CD4-positive, alpha-beta T cell treated with Interleukin-4 for 4 hours (primary cell): Measurements from ENCODE around the gene GET4.
"Not testable (repeated sequence)": the region's sequence is repeated elsewhere in the genome, so short reads cannot be mapped to it uniquely, and the experiment has no call there.

ENCODE experiments used
- DNase-seq: peaks from one replicate; pipeline ENCODE4 v3.0.0-alpha.2; 2020

GET4 gene

DNA sequence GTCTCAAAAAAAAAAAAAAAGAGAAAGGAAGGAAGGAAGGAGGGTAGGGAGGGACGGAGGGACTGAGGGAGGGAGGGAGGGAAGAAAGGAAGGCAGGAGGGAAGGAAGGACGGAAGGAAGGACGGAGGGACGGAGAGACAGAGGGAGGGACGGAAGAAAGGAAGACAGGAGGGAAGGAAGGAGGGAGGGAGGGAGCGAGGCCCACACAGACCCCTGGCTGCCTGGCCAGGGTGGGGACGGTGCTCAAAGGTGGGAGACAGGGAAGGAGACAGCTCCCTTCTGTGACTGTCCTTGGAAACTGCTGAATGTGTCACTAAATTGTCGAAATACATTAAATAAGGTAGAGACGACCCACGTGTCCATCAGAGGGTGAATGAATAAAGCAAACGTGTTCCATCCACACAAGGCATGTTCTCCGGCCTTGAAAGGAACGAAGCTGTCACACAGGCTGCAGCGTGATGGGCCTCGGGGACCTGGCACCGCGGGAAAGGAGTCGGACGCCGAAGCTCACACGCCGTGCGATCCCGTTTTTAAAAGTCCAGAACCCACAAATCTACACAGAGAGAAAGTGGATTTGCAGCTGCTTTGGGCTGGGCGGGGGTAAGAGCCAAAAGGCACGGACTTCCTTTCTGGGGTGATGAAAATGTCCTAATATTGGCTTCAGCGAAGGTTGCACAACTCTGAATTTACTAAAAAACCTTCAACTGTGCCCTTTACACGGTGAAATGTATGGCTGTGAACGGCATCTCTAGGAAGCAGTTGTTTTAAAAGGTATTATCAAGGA is 54.8 kb downstream of the GET4 start:
- no peak for DNase-seq

DNA sequence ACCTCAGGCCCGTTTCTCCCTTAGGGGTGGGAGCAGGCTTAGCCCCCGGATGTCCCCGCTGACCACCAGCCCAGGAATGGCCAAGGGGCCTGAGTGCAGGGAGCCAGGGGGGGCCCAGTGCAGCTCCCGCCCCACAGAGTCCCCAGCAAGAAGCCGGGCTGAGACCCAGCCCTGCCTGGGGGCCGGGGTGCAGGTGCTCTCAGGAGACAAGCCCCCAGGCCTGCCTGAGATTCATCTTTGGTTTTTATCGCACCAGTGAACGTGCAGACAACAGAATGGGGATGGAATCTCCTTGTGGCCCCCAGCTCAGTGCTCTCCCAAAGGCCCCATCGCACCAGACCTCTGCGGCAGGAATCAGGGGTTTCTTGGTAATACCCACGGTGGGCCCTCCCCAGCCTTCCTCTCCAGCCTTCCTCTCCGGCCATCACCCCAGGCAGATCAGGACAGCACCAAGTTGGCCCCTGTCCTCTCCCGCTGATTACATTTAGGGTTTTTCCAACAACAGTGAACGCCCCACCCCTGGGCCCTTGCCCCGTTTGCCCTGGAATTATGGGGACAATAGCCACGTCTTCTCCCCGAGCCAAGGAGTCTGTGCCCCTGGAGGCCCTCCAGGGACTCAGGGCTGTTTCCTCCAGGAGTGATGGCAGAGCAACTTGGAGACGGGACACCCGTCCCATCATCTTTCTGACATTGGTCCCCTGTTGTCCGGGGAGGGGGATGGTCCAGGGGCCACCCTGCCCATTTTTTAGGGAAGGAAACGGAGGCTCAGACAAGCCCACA is 55.7 kb downstream of the GET4 start:
- DNase-seq: no peak

DNA sequence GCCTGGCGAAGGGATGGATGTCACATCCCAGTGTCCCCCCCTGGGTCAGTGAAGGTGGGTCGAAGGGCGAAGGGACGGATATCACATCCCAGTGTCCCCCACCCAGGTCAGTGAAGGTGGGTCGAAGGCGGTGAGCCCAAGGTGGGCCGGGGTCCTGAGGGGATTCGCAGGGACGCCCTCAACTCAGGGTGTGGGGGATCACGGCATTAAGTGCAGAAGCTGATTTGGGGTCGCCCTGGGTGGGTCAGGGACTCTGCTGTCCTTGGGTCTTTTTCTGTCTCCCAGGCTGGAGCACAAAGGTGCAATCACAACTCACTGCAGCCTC is 56.3 kb downstream of the GET4 start:
- no peak for DNase-seq

DNA sequence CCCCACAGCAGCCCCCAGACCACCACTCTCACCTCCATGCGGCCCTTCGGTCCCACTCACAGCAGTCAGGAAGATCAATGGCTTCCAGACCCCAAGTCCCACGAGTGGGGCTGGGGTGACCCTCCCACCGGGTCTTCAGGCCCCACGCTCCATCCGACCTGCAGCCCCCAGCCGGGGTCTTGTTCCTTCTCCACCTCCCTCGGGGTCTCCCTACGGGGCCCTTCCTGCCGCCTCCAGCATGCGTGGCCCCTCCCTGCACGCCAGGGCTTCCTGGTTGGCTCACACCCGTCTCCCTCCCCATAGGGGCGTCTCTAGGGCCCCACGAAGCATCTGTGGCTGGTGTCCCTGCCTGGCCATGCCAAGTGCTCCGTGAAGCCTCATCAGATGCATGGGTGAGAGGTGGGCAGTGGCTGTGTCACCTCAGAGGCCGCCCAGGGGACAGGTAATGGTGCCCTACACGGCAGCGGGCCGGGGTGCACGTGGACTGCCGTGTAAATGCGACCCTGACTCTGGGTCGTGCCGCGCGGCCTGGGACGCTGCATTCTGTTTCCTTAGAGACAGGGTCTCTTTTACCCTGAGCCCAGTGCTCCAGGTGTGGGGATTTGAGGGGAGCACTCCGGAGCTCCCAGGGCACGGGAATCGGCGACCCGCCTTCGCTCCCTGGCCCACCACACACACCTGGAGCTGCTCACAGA is 58.3 kb downstream of the GET4 start:
- DNase-seq: no peak

DNA sequence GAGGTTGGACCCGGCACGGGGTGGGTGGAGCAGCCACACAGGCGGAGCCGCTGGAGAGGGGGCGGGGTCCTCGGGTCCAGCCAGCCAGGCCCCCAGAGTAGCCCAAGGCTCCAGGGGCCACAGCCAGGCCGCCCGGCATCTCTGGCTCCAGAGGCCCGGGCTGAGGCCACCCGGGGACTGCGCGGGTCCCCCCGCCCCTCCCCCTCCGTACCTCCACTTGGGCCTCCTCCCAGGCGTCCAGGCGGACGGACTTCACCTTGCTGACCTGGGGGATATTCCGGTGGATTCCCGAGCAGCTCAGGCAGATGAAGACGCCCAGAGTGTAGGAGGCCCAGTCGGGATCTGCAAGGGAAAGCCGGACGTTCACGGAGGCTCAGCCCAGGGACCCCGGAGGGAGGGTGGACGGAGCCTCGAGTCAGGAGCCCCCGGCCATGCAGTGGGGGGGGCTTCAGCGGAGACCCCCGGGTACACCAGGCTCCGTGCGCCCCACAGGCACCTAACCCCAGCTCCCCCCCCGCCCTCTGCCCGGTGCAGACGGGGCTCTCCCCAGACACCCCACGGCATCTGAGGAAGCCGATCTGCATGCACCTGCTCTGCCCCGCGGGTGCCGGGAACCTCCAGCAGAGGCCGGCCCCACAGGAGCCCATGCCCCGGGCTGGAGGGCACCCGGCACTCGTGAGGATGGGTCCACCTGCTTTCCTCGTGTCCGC is 59.0 kb downstream of the GET4 start:
- no peak for DNase-seq

DNA sequence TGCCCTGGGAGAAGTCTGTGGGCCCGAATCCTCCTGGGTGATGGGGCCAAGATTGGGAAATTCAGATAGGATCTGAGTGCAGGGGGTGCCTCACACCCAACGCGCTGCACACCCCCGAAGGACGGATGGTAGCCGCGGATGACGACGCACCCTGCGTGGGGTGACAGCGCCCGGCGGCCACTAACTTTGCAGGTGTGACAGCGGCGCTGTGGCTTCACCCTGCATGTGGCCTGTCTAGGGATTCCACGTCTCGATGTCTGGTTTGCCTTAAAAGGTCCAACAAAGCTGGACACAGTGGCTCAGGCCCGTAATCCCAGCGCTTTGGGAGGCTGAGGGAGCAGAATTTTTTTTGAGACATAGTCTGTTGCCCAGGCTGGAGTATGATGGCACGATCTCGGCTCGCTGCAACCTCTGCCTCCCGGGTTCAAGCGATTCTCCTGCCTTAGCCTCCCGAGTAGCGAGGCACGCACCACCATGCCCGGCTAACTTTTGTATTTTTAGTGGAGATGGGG is 59.6 kb downstream of the GET4 start:
- no peak for DNase-seq

DNA sequence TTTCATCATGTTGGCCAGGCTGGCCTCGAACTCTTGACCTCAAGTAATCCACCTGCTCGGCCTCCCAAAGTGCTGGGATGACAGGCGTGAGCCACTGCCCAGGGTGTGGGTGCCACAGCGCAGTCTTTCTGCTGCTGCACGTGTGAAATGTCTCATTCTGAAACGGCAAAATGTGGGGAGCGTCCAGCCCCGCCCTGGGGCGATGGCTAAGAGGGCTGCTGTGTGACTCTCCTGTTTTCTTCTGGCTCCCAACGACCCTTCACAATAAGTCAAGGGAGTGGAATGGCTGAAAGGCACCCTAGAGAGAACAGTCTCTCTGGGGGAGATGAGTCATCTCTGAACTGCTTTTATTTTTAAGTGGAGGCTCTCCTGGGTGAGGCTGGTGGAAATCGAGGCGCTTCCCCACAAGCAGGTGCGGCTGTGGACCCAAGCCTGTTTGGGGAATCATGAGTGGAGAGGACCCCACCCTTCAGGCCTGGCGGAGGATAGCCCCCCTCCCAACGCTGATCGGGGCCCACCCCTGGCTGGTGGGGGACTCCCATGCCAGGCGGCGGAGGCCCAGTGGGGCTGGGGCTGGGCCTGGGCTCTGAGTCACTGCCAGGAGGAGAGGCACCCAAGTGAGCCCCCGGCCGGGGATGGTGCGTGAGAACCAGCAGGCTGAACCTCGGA is 60.2 kb downstream of the GET4 start:
- DNase-seq: peak; percentile 53

DNA sequence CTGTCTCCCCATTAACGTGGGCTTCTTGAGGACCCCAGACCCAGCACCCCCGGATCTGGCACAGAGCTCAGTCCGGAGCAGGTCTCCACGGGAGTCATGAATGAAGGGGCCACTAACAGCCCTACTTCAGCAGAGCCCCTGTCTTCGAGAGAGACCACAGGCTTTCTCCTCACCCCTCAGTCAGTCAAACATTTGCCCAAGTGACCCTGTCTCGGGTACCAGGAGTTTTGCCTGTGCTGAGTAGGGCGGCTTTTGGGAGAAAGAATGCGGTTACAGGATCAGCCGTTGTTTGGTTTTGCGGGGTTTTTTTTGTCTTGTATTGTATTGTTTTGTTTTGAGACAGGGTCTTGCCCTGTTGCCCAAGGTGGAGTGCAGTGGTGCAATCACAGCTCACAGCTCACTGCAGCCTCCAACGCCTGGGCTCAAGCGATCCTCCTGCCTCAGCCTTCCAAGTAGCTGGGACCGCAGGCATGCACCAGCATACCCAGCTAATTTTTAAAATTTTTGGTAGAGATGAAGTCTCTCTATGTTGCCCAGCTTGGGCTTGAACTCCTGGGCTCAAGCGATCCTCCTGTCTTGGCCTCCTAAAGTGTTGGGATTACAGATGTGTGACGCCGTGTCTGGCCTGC is 61.6 kb downstream of the GET4 start:
- no peak for DNase-seq

DNA sequence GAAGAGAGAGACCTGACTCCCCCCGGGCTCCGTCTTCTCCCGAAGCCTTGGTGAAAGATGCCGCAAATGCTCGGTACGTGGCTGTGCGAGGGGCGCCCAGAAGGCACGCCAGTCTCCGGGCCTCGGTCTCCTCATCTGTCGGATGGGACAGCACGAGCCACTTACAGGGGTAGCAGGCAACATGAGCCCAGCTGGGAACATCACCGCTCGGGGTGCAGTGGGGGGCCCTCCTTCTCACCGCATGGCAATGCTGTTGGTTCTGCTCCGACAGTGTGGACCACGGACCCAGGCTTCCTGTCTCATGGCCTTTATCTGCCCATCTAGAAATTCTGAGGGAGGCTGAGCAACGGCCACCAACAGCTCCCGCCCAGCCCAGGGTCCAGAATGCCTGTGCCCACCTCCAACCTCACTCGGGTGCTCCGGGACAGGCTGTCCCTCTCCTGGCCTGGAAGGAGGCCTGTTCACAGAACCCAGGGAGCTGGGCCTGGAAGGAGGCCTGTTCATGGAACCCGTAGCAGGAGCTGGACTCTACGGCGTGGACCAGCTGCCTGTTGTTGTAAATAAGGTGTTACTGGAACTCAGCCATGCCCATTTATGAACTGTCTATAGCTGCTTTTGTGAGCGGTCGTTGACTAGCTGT is 62.3 kb downstream of the GET4 start:
- DNase-seq: no peak

DNA sequence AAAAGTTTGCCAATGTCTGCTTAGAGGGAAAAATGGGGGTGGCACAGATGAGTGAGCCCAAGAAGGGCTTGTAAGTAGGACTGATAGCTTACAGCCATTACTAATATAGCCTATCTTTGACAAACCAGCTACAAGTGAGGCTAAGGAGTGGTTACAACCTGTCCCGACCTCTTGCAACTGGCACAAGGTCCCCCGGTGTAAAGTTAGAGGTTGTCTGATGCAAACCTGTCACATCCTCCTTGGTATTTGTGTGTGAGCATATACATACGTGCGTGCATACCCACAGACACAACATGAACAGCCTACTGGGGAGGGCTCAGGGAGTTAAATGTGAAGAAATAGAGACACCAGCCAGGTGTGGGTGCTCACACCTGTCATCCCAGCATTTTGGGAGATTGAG is 63.5 kb downstream of the GET4 start:
- no peak for DNase-seq

DNA sequence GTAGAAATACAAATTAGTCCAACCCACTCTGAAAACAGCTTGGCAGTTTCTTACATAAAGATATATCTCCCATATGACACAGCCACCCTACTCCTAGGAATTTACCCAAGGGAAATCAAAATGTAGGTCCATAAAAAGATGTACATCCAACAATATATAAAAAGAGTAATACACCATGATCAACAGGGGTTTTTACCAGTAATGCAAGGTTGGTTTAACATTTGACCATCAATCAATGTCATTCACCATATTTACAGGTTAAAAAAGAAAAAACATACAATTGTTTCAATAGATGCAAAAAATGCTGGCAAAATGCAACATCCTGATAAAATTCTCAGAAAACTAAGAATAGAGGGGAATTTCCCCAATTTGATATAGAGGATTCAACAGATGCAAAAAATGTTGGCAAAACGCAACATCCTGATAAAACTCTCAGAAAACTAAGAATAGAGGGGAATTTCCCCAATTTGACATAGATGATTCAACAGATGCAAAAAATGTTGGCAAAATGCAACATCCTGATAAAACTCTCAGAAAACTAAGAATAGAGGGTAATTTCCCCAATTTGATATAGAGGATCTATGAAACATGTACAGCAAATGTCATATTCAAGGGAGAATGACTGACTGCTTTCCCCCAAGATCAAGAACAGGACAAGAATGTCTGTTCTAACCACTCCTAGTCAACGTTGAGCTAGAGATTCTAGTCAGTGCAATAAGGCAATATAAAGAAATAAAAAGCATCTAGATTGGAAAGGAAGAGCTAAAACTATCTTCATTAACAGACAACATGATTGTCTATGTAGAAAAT is 64.5 kb downstream of the GET4 start:
- DNase-seq: no peak

DNA sequence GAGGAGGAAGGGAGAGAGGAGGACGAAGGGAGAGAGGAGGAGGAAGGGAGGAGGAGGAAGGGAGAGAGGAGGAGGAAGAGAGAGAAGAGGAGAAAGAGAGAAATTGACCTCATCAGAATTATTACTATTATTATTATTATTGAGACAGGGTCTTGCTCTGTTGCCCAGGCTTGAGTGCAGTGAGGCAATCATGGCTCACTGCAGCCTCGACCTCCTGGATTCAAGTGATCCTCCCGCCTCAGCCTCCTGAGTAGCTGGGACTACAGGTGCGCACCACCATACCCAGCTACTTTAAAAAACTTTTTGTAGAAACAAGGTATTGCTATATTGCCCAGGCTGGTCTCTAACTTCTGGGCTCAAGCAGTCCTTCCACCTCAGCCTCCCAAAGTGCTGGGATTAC is 67.4 kb downstream of the GET4 start:
- not testable (repeated sequence) for DNase-seq

DNA sequence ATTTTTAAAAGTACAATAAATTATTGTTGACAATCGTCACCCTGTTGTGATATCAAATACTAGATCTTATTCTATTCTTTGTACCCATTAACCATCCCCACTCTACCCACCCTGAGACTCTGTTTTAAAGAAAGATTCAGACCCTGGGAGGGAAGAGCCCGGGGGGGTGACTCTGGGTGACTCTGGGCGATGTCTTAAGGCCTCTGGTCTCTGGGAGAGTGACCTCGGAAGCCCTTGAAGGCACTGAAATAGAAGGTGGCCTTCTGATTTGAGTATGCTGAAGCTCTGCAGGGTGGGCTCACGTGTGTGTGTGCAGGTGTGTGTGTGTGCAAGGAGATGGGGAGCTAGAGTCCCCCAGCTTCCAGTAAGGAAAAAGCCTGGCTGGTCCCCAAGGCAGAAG is 68.4 kb downstream of the GET4 start:
- no peak for DNase-seq

DNA sequence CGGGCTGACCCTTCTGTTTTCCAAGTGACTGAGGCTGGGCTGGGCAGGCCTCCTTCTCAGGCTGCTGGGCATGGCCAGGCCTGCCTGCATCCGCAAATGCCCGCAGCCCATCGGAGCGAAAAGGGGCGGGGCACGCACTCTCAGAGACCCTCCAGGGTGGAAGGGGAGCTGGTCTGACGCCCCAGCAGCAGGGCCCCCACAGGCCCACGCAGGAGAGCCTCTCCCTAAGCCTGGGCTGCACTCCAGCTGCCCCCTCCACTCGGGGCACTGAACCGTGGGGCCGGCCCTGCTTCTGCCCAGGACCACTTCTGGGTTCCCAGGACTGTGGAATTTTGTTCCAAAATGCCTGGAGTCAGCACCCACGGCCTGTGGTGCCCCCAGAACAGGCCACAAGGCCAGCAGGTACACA is 68.8 kb downstream of the GET4 start:
- DNase-seq: no peak

DNA sequence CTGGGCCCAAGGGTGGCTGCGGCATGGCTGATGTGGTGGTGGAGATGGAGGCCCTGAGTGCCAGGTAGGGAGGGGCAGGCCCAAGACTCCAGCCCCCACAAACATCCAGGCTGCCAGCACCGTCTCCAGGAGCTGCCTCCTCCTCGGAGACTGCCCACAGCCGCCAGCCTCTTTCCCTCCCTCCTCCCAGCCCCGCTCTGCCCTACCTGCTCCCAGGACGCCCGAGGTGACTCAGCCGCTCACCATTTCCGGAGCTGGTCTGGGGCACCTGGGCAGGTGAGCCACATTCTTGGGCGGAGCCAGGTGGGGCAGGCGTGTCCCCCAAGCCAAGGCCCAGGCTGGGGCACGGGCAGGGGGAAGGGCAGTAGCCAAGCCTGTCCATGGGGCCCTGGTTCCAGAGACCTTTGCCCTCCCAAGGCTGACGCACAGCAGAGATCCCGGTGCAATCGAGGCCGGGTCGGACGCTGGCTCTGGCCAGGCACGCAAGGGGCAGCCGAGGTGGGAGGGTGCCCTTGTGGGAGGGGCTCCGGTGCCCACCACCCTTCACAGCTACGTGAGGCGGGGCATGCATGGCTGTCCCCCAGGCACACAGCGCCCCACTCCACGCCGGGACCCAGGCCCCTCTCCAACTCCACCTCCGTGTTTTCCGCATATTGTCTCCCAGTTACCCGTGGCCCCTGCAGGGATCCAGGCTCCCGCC is 69.4 kb downstream of the GET4 start:
- DNase-seq: no peak
